ENCODE measurements around the gene TBX15. TPM values are rescaled to one million over a fixed set of nuclear protein-coding genes. Genes with fewer than 3 reads are reported as not detected.

Gene TBX15
- total and polyA plus RNA-seq, 2 experiments from 2014 or later: 0.21 TPM; not detected in 1

DNA sequence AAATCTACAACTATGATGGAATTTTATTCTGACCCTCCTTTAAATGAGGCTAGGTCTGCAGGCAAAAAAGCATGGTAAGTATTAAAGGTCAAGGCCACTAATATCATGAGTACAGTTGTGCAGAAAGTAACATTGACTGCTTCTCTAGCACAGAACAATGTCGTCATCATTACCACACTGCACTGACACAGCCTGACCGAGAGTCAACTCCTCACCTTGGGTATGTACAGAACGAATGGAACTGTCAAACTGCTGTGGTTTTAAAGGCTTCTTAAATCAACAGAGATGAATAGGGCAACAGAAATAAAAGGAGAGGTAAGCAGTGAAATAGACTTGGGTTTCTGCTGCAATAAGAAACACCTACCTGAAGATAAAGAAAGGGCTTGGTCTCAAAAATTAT, 88.8 kb downstream of the TBX15 start:
- H3K36me3 ChIP-seq (ENCODE audit: insufficient read depth): no peaks in the 10 kb centered on the region
- no peaks in the 10 kb centered on the region for H3K79me2 ChIP-seq (replicated peaks; ENCODE audit: insufficient read depth)
- H3K4me2 ChIP-seq: no peak overlapping the region
- Mint-ChIP-seq H3K27ac (no peak overlapping the region), H3K4me1 (no peaks in the 10 kb centered on the region), H3K27me3 (ENCODE audit: insufficient read depth, low read depth, poor library complexity) (no peaks in the 10 kb centered on the region), H3K4me3 (no peak overlapping the region), H3K9me3 (no peaks in the 10 kb centered on the region), H3K36me3 (ENCODE audit: low read depth) (no peaks in the 10 kb centered on the region)
- peaks cover 25% of the 10 kb centered on the region for H3K9me2 ChIP-seq (ENCODE audit: insufficient read depth)
- ATAC-seq: no peak
- H3K27ac ChIP-seq (ENCODE audit: low read depth): no peak overlapping the region
- no peak for DNase-seq (ENCODE audit: low spot score)
- no peaks in the 10 kb centered on the region for H3K4me1 ChIP-seq (ENCODE audit: insufficient read depth)
- TF ChIP-seq, protein P1, sequence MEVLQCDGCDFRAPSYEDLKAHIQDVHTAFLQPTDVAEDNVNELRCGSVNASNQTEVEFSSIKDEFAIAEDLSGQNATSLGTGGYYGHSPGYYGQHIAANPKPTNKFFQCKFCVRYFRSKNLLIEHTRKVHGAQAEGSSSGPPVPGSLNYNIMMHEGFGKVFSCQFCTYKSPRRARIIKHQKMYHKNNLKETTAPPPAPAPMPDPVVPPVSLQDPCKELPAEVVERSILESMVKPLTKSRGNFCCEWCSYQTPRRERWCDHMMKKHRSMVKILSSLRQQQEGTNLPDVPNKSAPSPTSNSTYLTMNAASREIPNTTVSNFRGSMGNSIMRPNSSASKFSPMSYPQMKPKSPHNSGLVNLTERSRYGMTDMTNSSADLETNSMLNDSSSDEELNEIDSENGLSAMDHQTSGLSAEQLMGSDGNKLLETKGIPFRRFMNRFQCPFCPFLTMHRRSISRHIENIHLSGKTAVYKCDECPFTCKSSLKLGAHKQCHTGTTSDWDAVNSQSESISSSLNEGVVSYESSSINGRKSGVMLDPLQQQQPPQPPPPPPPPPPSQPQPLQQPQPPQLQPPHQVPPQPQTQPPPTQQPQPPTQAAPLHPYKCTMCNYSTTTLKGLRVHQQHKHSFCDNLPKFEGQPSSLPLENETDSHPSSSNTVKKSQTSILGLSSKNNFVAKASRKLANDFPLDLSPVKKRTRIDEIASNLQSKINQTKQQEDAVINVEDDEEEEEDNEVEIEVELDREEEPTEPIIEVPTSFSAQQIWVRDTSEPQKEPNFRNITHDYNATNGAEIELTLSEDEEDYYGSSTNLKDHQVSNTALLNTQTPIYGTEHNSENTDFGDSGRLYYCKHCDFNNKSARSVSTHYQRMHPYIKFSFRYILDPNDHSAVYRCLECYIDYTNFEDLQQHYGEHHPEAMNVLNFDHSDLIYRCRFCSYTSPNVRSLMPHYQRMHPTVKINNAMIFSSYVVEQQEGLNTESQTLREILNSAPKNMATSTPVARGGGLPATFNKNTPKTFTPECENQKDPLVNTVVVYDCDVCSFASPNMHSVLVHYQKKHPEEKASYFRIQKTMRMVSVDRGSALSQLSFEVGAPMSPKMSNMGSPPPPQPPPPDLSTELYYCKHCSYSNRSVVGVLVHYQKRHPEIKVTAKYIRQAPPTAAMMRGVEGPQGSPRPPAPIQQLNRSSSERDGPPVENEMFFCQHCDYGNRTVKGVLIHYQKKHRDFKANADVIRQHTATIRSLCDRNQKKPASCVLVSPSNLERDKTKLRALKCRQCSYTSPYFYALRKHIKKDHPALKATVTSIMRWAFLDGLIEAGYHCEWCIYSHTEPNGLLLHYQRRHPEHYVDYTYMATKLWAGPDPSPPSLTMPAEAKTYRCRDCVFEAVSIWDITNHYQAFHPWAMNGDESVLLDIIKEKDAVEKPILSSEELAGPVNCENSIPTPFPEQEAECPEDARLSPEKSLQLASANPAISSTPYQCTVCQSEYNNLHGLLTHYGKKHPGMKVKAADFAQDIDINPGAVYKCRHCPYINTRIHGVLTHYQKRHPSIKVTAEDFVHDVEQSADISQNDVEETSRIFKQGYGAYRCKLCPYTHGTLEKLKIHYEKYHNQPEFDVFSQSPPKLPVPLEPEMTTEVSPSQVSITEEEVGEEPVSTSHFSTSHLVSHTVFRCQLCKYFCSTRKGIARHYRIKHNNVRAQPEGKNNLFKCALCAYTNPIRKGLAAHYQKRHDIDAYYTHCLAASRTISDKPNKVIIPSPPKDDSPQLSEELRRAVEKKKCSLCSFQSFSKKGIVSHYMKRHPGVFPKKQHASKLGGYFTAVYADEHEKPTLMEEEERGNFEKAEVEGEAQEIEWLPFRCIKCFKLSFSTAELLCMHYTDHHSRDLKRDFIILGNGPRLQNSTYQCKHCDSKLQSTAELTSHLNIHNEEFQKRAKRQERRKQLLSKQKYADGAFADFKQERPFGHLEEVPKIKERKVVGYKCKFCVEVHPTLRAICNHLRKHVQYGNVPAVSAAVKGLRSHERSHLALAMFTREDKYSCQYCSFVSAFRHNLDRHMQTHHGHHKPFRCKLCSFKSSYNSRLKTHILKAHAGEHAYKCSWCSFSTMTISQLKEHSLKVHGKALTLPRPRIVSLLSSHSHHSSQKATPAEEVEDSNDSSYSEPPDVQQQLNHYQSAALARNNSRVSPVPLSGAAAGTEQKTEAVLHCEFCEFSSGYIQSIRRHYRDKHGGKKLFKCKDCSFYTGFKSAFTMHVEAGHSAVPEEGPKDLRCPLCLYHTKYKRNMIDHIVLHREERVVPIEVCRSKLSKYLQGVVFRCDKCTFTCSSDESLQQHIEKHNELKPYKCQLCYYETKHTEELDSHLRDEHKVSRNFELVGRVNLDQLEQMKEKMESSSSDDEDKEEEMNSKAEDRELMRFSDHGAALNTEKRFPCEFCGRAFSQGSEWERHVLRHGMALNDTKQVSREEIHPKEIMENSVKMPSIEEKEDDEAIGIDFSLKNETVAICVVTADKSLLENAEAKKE (CRISPR knock-in tag; IDR thresholded peaks at IDR 0.05): no peak
- TF ChIP-seq POLR2AphosphoS5 (IDR thresholded peaks at IDR 0.05; ENCODE audit: low read depth): no peak
- TF ChIP-seq, protein P2, sequence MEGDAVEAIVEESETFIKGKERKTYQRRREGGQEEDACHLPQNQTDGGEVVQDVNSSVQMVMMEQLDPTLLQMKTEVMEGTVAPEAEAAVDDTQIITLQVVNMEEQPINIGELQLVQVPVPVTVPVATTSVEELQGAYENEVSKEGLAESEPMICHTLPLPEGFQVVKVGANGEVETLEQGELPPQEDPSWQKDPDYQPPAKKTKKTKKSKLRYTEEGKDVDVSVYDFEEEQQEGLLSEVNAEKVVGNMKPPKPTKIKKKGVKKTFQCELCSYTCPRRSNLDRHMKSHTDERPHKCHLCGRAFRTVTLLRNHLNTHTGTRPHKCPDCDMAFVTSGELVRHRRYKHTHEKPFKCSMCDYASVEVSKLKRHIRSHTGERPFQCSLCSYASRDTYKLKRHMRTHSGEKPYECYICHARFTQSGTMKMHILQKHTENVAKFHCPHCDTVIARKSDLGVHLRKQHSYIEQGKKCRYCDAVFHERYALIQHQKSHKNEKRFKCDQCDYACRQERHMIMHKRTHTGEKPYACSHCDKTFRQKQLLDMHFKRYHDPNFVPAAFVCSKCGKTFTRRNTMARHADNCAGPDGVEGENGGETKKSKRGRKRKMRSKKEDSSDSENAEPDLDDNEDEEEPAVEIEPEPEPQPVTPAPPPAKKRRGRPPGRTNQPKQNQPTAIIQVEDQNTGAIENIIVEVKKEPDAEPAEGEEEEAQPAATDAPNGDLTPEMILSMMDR (conservative IDR thresholded peaks at IDR 0.05; ENCODE audit: low read depth in 2 of 2): no peak
- TF ChIP-seq STAT1 (IDR thresholded peaks at IDR 0.05; ENCODE audit: unreplicated experiment): no peak
- no peak for TF ChIP-seq EZH2phosphoT487 (IDR thresholded peaks at IDR 0.05; ENCODE audit: unreplicated experiment)
- no peak for TF ChIP-seq NANOG (IDR thresholded peaks at IDR 0.05; ENCODE audit: borderline replicate concordance)
- TF ChIP-seq, protein P3, sequence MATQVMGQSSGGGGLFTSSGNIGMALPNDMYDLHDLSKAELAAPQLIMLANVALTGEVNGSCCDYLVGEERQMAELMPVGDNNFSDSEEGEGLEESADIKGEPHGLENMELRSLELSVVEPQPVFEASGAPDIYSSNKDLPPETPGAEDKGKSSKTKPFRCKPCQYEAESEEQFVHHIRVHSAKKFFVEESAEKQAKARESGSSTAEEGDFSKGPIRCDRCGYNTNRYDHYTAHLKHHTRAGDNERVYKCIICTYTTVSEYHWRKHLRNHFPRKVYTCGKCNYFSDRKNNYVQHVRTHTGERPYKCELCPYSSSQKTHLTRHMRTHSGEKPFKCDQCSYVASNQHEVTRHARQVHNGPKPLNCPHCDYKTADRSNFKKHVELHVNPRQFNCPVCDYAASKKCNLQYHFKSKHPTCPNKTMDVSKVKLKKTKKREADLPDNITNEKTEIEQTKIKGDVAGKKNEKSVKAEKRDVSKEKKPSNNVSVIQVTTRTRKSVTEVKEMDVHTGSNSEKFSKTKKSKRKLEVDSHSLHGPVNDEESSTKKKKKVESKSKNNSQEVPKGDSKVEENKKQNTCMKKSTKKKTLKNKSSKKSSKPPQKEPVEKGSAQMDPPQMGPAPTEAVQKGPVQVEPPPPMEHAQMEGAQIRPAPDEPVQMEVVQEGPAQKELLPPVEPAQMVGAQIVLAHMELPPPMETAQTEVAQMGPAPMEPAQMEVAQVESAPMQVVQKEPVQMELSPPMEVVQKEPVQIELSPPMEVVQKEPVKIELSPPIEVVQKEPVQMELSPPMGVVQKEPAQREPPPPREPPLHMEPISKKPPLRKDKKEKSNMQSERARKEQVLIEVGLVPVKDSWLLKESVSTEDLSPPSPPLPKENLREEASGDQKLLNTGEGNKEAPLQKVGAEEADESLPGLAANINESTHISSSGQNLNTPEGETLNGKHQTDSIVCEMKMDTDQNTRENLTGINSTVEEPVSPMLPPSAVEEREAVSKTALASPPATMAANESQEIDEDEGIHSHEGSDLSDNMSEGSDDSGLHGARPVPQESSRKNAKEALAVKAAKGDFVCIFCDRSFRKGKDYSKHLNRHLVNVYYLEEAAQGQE (IDR thresholded peaks at IDR 0.05; ENCODE audit: unreplicated experiment): no peak
- TF ChIP-seq JUNB (IDR thresholded peaks at IDR 0.05; ENCODE audit: unreplicated experiment): no peak
- no peak for TF ChIP-seq ZNF114 (CRISPR knock-in tag; IDR thresholded peaks at IDR 0.05)
- no peak for TF ChIP-seq ZNF331 (CRISPR knock-in tag; IDR thresholded peaks at IDR 0.05; ENCODE audit: low read depth)
- no peak for TF ChIP-seq CREB1 (CRISPR knock-in tag; IDR thresholded peaks at IDR 0.05; ENCODE audit: low read depth)
- no peak for TF ChIP-seq EZH2 (IDR thresholded peaks at IDR 0.05; ENCODE audit: low read depth, unreplicated experiment)
- TF ChIP-seq, protein P4, sequence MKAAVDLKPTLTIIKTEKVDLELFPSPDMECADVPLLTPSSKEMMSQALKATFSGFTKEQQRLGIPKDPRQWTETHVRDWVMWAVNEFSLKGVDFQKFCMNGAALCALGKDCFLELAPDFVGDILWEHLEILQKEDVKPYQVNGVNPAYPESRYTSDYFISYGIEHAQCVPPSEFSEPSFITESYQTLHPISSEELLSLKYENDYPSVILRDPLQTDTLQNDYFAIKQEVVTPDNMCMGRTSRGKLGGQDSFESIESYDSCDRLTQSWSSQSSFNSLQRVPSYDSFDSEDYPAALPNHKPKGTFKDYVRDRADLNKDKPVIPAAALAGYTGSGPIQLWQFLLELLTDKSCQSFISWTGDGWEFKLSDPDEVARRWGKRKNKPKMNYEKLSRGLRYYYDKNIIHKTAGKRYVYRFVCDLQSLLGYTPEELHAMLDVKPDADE (IDR thresholded peaks at IDR 0.05): no peak
- H3K27me3 ChIP-seq (ENCODE audit: insufficient read depth): no peaks in the 10 kb centered on the region
- H3F3A ChIP-seq (replicated peaks; ENCODE audit: low read depth): no peaks in the 10 kb centered on the region
- no peaks in the 10 kb centered on the region for H4K20me1 ChIP-seq (replicated peaks; ENCODE audit: insufficient read depth)
- H2AFZ ChIP-seq: 0 out of 2 replicates have a peak overlapping the region, but pooled peaks have one; percentile 14
- H3K4me3 ChIP-seq: no peak overlapping the region

Data from GM23338 (cell line).